Measurements from ENCODE around the gene SGPL1. TPM values are rescaled to one million over a fixed set of nuclear protein-coding genes. Genes with fewer than 3 reads are reported as not detected.

SGPL1 gene
- total RNA-seq, 1 donor from 2014 or later: 8.2 TPM

DNA sequence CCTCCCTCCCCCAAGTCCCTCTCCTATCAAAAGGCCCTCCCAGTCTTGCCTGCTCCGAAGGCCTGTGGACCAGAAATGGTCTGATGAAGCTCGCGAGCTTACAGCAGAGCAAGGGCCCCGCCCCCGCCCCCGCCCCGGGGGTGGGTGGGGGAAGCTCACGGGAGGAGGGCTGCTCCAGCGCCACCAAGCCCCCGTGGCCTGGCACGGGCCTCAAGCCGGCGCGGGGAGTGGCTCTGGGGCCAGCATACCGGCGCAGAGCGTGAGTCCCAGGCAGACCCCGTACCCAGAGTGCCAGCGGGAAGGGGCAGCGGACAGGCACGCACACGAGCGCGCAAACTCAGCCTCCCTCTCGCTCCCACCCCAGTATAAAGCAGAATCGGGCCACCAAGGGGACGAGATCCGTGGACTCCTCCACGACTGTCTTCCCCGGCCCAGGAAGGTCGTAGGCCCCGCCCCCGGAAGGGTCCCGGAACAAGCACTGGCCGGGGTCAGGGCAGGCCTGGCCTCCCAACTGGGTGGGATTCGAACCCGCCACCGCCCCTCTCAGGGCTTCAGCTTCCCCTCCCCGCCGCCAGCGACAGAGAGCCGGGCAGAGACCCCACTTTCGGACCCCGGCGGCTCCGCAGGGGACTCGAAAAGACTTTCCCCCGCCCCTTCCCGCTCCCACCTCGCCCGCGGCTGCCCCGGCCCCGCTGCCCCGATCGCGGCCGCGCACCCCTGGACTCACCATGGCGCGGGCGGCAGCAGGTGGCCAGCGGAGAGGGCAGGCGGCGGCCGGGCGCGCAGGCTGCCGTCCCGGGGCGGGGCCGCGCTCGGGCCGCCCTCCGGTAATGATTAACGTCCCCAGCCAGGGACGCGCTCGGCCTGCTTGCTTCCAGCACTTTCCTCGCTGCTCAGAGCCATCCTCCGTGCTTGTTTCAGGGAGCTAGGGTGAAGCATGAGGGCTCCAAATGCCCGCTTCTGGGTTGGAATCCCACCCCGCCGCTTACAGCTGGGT lies 72.4 kb downstream of the SGPL1 start, which contains the start of gene PCBD1:
Gene PCBD1 (minus strand): TSS at position 762 of the 997 bp plus-strand sequence. CDS start 32 bp downstream, at position 730.
- Histone ChIP-seq H3K9me3 (replicated peaks) (no peaks in the 10 kb centered on the region), H3K27ac (replicated peaks) (peak within 1 kb of the TSS; percentile 94), H3K4me3 (peak within 1 kb of the TSS; percentile 80), H3K36me3 (peaks cover 27% of the 10 kb centered on the region), H3K27me3 (ENCODE audit: low read depth) (no peaks in the 10 kb centered on the region), H3K4me1 (peaks cover 47% of the 10 kb centered on the region)
- intact Hi-C loops (cut with micrococcal nuclease): no loop called here
- TF ChIP-seq CTCF (IDR thresholded peaks at IDR 0.05; ENCODE audit: borderline replicate concordance): no peak
- peak; percentile 80 for DNase-seq

DNA sequence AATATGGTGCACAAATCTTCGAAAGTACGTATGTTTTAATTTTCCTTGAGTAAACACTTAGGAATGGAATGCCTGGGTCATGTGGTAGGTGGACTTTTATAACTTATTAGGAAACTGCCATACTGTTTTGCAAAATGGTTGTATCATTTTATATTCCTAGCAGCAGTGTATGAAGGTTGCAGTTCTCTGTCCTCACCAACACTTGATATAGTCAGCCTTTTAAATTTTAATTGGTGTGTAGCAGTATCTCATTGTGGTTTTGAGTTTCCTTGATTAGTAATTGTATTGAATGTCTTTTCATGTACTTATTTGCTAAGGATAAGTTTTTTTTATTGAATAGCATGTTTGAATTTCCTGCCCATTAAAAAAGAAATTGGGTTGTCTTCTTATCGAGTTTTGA lies 73.5 kb downstream of the SGPL1 start:
- TF ChIP-seq CTCF (IDR thresholded peaks at IDR 0.05; ENCODE audit: borderline replicate concordance): no peak
- Histone ChIP-seq H3K36me3 (peaks cover 15% of the 10 kb centered on the region), H3K27me3 (ENCODE audit: low read depth) (no peaks in the 10 kb centered on the region), H3K4me1 (peaks cover 47% of the 10 kb centered on the region), H3K27ac (replicated peaks) (no peak overlapping the region), H3K9me3 (replicated peaks) (no peaks in the 10 kb centered on the region), H3K4me3 (no peak overlapping the region)
- no peak for DNase-seq
- intact Hi-C loops (cut with micrococcal nuclease): no loop called here

GRCh38 chr10:70890917-70891431 lies 75.2 kb downstream of the SGPL1 start:
- H3K9me3 ChIP-seq (replicated peaks): no peaks in the 10 kb centered on the region
- no peaks in the 10 kb centered on the region for H3K36me3 ChIP-seq
- TF ChIP-seq CTCF (IDR thresholded peaks at IDR 0.05; ENCODE audit: borderline replicate concordance): no peak
- intact Hi-C loops (cut with micrococcal nuclease): no loop called here
- H3K27ac ChIP-seq (replicated peaks): peak overlapping the region; percentile 82
- peaks cover 43% of the 10 kb centered on the region for H3K4me1 ChIP-seq
- no peaks in the 10 kb centered on the region for H3K27me3 ChIP-seq (ENCODE audit: low read depth)
- peak overlapping the region; percentile 9 for H3K4me3 ChIP-seq
- DNase-seq: peak; percentile 72

DNA sequence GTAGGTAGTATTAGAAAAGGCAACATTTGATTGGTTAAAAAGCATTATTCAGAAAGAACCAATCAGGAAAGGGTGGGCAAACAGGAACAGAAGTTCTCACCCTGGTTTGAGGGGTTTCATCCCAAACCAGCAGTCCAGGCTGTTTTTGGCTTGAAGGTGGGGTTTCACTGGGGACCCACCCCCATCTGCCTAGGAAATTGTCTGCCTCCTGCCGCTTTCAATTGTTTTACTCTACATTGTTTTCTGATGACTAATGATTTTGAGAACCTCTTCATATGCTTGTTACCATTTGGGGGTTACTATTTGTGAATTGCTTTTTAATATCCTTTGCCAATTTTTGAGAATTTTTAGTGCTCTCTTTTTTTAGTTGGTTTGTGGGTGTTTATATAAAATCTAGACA lies 75.9 kb downstream of the SGPL1 start:
- peaks cover 42% of the 10 kb centered on the region for H3K4me1 ChIP-seq
- intact Hi-C loops (cut with micrococcal nuclease): no loop called here
- no peaks in the 10 kb centered on the region for H3K9me3 ChIP-seq (replicated peaks)
- DNase-seq: no peak
- no peak for TF ChIP-seq CTCF (IDR thresholded peaks at IDR 0.05; ENCODE audit: borderline replicate concordance)
- H3K27me3 ChIP-seq (ENCODE audit: low read depth): no peaks in the 10 kb centered on the region
- H3K36me3 ChIP-seq: no peaks in the 10 kb centered on the region
- no peak overlapping the region for H3K4me3 ChIP-seq
- H3K27ac ChIP-seq (replicated peaks): peak overlapping the region; percentile 82

GRCh38 chr10:70892631-70893030 lies 76.9 kb downstream of the SGPL1 start:
- H3K4me1 ChIP-seq: peaks cover 34% of the 10 kb centered on the region
- H3K27ac ChIP-seq (replicated peaks): no peak overlapping the region
- H3K27me3 ChIP-seq (ENCODE audit: low read depth): no peaks in the 10 kb centered on the region
- no peak overlapping the region for H3K4me3 ChIP-seq
- intact Hi-C loops (cut with micrococcal nuclease): no loop called here
- no peaks in the 10 kb centered on the region for H3K36me3 ChIP-seq
- H3K9me3 ChIP-seq (replicated peaks): no peaks in the 10 kb centered on the region
- no peak for TF ChIP-seq CTCF (IDR thresholded peaks at IDR 0.05; ENCODE audit: borderline replicate concordance)
- no peak for DNase-seq
